ENCODE data around the gene CCR5AS.
A peak's percentile ranks its signal among the peaks of the same experiment; 100 is the strongest.
"Not testable (repeated sequence)": the region's sequence is repeated elsewhere in the genome, so short reads cannot be mapped to it uniquely, and the experiment has no call there.

The CCR5AS gene

GRCh38 chr3:46405301-46406019 is 1.4 kb downstream of the CCR5AS start:
- no peak for DNase-seq (ENCODE audit: low spot score)

DNA sequence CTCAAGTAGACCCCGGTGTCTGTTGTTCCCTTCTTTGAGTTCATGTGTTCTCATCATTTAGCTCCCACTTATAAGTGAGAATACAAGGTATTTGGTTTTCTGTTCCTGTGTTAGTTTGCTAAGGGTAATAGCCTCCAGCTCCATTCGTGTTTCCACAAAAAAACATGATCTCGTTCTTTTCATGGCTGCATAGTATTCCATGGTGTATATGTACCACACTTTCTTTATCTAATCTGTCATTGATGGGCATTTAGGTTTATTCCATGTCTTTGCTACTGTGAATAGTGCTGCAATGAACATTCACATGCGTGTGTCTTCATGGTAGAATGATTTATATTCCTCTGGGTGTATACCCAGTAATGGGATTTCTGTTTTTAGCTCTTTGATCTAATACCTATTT is 4.0 kb downstream of the CCR5AS start:
- not testable (repeated sequence) for DNase-seq (ENCODE audit: low spot score)

- no peak for DNase-seq (ENCODE audit: low spot score)
These were observed 5.3 kb downstream of the CCR5AS start for GRCh38 chr3:46401579-46401978.

DNA sequence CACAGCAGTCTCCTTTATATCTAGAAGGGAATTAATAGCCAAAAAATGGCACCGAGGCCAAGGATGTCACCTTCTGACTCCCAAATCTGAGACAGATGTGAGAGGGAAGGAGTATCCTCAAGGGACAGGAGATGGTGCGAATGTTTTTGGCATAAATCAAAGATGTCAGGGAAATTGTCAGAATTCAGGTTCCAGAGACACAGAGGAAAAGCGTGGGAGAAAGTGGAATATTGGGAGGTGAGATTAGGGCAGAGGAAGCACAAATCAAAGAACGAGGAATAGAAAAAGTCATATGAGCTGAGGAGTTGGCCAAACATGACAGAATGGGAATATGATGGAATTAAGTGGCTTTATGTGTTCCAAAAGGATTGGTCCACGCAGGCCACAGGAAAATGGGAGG is 6.0 kb downstream of the CCR5AS start:
- no peak for DNase-seq (ENCODE audit: low spot score)

GRCh38 chr3:46400000-46400734 is 6.7 kb downstream of the CCR5AS start:
- DNase-seq (ENCODE audit: low spot score) = no peak

DNA sequence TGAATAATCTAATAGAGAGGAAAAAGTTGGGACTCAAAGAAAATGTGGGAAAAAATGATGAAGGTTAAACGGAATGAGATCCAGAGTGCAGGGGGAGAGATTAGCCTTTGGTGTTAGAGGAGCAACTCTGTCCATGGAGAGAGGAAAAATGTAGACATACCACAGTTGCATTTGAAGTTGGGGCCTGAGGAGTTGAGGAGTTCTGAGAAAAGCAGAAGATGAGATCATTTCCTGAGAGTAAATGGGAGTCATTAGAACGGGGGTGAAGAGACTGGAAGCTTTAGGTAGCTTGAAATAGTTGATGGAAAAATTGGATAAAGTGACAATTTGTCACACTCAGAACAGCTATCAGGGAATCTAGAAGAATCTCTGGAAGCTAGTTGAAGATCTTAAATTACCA is 7.3 kb downstream of the CCR5AS start:
- no peak for DNase-seq (ENCODE audit: low spot score)

DNA sequence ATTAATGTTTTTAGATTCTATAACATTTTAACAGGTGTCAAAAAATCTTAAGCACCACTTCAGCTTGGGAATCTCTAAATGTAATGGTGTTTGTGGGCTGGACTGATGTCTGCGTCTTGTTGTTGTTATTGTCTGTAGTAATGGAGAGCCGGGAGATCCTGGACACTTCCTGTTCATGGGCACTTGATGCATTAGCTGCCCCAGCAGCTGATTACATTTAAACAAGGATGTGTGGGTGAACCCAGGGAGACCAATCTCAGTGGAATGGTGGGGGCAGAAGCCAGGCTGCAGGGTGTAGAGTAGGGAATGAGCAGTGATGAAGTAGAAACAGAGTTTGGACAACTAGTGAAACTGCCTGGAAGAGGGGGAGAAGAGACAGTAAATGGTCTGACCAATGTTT is 7.8 kb downstream of the CCR5AS start:
- no peak for DNase-seq (ENCODE audit: low spot score)

GRCh38 chr3:46398186-46398955 is 8.5 kb downstream of the CCR5AS start:
- no peak for DNase-seq (ENCODE audit: low spot score)

GRCh38 chr3:46397111-46397510 is 9.8 kb downstream of the CCR5AS start:
- DNase-seq (ENCODE audit: low spot score) = no peak

DNA sequence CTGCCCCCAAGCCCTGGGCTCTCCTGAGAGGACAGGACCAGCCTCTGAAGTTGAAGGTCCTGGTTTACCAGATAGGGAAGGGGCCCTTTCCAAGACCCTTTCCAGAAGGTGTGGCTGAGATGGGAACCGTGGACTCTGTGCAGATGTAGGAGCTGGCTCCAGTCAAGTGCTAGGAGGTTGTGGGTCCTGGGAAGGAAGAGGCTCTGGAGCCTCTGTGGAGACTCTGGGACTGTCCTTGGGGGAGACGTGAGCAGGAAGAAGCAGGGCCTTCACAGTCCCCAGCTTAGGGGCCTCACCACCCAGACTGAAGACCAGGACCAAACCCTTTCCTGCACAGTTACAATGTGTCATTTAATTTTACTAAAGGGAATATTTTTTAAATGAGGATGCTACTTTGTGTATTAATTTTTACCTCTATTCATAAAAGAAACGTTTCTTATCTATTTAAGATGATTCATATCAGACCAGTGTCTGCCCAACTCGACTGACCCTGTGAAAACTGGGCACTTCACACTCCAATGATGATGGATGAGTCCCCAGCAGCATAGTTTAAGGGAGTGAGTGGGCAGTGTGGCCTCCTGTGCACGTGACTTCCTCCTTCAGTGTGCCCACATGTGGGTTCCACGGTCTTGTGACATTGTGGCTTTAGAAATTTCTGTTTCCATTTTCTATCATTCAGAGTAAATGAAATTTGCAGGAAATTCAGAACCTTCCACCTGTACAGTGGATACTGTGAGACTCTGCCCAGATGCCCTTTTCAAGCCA is 10.9 kb downstream of the CCR5AS start:
- no peak for DNase-seq (ENCODE audit: low spot score)

DNA sequence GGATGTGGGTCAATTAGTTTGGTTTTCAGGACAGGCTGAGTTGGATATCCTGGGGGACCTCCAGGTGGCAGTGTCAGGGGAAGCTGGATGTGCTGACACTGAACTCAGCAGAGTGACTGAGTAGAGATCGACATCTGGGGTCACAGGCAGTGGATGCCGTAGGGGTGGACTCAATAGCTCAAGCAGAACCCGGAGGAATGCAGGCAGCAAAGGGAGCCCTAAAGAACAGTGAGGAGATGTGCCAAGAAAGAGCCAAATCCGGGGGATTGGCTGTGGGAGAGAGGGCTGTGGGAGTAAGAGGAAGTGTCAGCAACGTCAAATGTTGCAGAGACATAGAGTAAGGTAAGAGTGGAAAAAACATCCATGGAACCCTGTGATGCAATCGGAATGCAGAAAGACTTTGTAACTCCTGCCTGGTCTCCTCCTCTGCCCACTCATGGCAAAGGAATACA is 11.6 kb downstream of the CCR5AS start:
- no peak for DNase-seq (ENCODE audit: low spot score)

DNA sequence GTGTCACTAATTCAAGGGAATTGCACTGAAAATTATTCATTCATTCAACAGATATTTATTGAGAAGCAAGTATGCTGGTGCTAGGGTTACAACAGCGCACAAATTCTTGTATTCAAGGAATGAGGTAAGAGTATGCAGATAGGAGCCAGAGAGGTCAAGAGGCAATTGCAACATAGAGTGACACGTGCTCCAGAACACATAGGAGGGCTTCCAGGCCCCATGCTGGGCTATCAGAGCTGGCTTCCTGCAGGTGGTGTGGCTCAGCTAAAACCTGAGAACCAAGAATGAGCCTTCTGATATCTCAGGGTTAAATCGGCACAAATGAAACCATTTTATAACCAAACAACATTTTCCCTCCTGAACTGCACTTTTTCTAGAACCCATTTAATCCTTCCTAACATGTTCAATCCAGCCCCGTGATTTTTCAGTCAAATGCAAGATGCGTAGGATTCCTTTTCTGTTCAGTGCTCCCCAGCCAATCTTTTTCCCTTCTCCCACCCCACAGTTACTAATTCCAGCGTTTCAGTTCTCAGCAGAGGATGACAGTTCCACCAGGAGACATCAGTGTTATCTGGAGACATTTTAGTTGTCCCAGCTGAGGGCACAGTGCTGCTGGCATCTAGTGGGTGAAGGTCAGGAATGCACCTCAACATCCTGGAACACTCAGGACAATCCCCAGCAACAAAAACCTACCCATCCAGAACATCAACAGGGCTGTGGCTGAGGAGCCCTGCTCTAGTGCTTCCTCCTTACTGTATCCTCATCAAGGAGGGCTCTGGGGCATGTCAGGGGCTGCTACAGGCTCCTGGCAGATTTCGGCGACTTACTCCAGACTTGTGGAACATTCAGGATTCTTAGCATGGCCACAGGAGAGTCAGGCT is 13.1 kb downstream of the CCR5AS start:
- DNase-seq (ENCODE audit: low spot score) = no peak

DNA sequence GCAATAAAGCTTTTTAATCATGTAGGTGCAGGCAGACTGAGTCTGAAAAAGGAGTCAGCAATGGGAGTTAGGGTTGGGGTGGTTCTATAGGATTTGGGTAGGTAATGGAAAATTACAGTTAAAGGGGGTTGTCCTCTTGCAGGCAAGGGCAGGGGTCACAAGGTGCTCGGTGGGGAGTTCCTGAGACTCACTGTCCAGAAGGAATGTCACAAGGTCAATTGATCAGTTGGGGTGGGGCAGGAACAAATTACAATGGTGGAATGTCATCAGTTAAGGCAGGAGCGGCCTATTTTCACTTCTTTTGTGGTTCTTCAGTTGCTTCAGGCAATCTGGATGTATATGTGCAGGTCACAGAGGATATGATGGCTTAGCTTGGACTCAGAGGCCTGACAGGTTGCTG is 13.9 kb downstream of the CCR5AS start:
- DNase-seq (ENCODE audit: low spot score) = no peak

DNA sequence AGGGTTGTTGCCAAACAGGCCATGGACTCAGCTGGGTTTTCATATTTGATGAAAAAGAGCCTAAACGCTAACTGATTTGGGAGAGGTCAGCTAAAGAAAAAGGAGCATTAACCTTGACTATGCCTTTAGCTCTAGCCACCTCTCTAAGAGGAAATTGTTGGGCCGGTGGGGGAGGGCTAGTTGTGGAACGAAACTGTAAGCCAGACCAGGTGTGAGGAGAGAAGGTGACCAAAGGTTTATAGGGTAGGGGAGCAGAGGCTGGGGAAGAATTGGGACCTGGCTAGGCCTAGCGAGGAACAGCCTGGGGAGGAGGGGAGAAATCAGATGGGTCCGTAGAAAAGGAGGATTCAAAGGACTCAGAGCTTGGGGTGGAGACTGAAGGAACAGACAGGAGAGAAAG is 15.3 kb downstream of the CCR5AS start:
- not testable (repeated sequence) for DNase-seq (ENCODE audit: low spot score)

- peak; percentile 24 for DNase-seq (ENCODE audit: low spot score)
These were observed 17.6 kb downstream of the CCR5AS start for GRCh38 chr3:46389306-46389705.

DNA sequence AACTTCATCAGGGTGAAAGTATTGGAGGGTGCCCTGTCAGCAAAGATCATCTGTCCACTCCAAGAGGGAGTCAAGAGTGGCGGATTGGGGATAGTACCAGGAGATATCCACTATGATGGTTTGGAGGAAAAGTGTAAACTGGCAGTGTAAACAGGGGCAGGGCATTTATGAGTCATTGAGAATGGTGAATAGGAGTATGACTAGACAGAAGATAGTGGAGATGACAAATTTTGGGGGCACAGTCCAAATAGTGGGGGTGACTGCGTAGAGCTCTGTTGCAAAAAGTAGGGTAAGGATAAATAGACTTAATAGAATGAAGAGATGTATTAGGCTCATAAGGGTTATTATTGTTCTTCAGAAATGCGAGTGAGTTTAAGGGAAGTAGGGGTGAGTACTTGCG is 18.0 kb downstream of the CCR5AS start:
- DNase-seq (ENCODE audit: low spot score) = not testable (repeated sequence)

- DNase-seq (ENCODE audit: low spot score) = peak; percentile 61
These were observed 20.7 kb downstream of the CCR5AS start for GRCh38 chr3:46386205-46386604.

GRCh38 chr3:46383951-46384330 is 22.9 kb downstream of the CCR5AS start:
- DNase-seq (ENCODE audit: low spot score) = no peak

DNA sequence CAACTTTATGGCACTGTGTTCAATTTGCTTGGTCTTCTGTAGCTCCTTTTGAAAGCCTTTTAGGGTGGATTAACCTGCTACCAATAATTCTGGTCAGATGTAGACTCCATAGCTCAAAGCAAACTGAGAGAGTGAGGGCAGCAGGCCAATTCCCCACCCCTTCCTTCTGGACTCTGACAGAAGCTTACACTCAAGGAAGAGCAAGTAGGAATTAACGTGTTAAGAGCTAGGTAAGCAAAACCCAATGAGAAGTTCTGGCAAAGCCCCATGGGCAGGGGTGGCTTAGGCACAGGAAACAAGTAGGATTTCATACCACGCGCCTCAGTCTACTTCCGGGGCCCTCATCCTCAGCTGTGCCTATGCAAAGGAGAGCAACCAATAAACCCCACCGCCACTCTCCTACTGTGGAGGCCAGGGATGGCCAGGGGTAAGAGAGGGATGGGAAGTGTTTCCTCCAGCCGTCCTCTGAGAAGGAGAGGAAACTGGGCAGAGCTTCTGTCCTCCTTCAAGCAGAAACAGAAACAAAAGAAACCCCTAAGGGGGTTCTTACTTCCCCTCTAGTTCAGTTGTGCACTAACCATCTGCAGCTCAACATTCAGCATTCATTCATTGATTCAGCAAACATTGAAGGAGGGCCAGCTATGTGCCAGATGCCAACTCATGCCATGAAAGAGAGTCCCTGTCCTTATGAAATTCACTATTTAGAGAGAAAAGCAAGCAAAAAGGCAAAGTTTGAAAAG is 23.5 kb downstream of the CCR5AS start:
- DNase-seq (ENCODE audit: low spot score) = no peak

DNA sequence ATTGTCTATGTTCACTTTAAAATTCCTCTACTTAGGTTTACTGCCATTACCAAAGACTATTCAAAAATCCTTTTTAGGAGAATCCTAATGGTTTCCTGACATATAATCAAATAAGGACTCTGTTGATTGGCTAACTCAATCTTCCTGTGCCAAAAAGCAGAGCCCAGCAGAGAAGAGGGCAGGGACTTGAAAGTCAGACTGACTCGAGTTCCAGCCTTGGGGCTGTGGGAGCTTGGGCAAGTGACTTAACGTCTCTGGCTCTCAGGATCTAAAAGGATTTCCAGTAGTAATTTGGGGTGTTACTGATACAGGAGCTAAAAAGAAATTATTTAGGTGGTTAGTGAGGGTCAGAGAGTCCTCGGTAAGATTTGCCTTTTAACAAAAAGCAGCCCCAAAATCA is 25.2 kb downstream of the CCR5AS start:
- no peak for DNase-seq (ENCODE audit: low spot score)
